Vagina (tissue), 2 donors: ENCODE measurements around the gene SYNE1. TPM values are rescaled to one million over a fixed set of nuclear protein-coding genes. Genes with fewer than 3 reads are reported as not detected.

ENCODE experiments used
- DNase-seq, 2 donors: peaks; one replicate each; pipeline ENCODE4 v3.0.0-alpha.2; 2017; ENCODE audit errors: extremely low spot score in 2 of 2
- H3K27ac ChIP-seq: fragments of 200-600 bp; sonication (generic); one replicate; pipeline ENCODE4 v1.5.1; 2019
- H3K27me3 ChIP-seq: fragments of 200-600 bp; sonication (generic); one replicate; pipeline ENCODE4 v1.5.1; 2019
- H3K36me3 ChIP-seq, 2 donors: fragments of 200-600 bp; sonication (generic); one replicate each; pipeline ENCODE4 v1.5.1; 2017 to 2019
- H3K4me1 ChIP-seq: fragments of 200-600 bp; sonication (generic); one replicate; pipeline ENCODE4 v1.5.1; 2019
- H3K4me3 ChIP-seq, 2 donors: fragments of 200-600 bp; sonication (generic); 1 replicate in 1 of 2; 2 replicates in 1 of 2; pipeline ENCODE4 v1.5.1; 2016 to 2019
- H3K9me3 ChIP-seq: fragments of 200-600 bp; sonication (generic); one replicate; pipeline ENCODE4 v1.5.1; 2019
- POLR2A ChIP-seq, 2 donors: fragments of 450-650 bp; IDR thresholded peaks; one replicate each; pipeline ENCODE4 v1.6.1; 2017; ENCODE audit warnings: antibody characterized with exemption in 2 of 2, mild to moderate bottlenecking in 2 of 2, moderate library complexity in 2 of 2
- POLR2AphosphoS5 ChIP-seq, 2 donors: sonication (generic); formaldehyde crosslinking; IDR thresholded peaks; one replicate each; pipeline ENCODE4 v1.9.0; 2017; ENCODE audit warnings: antibody characterized with exemption in 2 of 2, mild to moderate bottlenecking in 2 of 2, low read depth in 1 of 2; ENCODE audit not compliant: insufficient read depth in 1 of 2
- intact Hi-C: fragments of 100-400 bp; cut with DNase I; formaldehyde crosslinking; loops from one replicate; pipeline ENCODE4 v1.15.1; 2023
- total RNA-seq: library from RNA; depleted of rRNA; stranded (reverse); fragments of >200 nt; gene quantifications from one replicate; pipeline ENCODE4 v1.2.3, GENCODE V29; 2016
- TF ChIP-seq, protein P1 (sequence below), 3 experiments: fragments of 450-650 bp in 2 of 3; fragments of 200-600 bp in 1 of 3; sonication (generic) in 1 of 3; IDR thresholded peaks; one replicate each; pipeline ENCODE4 v1.5.1; 2017 to 2019; ENCODE audit warnings: antibody characterized with exemption in 3 of 3, mild to moderate bottlenecking in 2 of 3, moderate library complexity in 2 of 3

The SYNE1 gene
- total RNA-seq, 1 donor from 2014 or later, result 81.5 TPM

DNA sequence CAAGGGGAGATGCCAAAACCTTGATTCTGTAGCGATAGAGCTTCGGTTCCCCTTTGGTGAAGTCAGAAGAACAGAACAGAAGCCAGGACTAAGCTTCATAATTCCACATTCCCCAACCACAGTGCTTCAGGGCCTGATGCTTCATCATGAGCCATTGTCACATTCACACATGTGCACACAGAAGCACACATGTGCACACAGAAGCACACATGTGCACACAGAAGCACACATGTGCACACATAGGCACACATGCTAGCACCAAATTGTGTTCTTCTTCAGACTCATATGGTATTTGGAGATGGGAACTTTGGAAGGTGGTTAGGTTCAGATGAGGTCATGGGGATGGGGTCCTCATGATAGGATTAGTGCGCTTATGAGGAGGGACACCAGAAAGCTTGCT, 183.2 kb downstream of the SYNE1 start:
- Histone ChIP-seq H3K4me3 (no peak overlapping the region), H3K27me3 (no peaks in the 10 kb centered on the region), H3K27ac (no peak overlapping the region), H3K9me3 (no peaks in the 10 kb centered on the region), H3K36me3 (no peaks in the 10 kb centered on the region), H3K4me1 (no peaks in the 10 kb centered on the region)
- no peak for DNase-seq
- TF ChIP-seq, protein P1, sequence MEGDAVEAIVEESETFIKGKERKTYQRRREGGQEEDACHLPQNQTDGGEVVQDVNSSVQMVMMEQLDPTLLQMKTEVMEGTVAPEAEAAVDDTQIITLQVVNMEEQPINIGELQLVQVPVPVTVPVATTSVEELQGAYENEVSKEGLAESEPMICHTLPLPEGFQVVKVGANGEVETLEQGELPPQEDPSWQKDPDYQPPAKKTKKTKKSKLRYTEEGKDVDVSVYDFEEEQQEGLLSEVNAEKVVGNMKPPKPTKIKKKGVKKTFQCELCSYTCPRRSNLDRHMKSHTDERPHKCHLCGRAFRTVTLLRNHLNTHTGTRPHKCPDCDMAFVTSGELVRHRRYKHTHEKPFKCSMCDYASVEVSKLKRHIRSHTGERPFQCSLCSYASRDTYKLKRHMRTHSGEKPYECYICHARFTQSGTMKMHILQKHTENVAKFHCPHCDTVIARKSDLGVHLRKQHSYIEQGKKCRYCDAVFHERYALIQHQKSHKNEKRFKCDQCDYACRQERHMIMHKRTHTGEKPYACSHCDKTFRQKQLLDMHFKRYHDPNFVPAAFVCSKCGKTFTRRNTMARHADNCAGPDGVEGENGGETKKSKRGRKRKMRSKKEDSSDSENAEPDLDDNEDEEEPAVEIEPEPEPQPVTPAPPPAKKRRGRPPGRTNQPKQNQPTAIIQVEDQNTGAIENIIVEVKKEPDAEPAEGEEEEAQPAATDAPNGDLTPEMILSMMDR (IDR thresholded peaks at IDR 0.05), result no peak
- TF ChIP-seq POLR2A (IDR thresholded peaks at IDR 0.05), result no peak
- TF ChIP-seq POLR2AphosphoS5 (IDR thresholded peaks at IDR 0.05; ENCODE audit: insufficient read depth in 1 of 2, low read depth in 1 of 2), result no peak
- intact Hi-C loops, result no loop called here

DNA sequence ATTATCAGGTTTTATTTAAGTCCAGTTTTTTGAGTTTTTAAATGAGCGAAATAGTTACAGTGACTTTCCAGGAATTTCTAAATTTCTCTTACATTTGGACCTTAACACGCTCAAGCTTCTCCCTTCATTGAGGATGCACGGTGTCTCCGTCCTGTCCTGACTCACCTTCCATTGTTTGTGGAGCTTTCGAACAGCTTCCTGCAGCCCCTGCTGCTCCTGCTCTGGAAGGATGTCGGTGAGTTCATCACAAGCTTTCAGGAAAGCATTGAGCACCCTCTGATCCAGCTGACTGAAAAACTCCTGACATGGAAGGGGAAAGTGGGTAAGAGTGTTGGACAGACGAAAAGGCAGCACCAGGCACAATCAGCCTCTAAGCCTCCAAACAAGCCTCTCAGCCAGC, 183.7 kb downstream of the SYNE1 start:
- no peaks in the 10 kb centered on the region for H3K36me3 ChIP-seq
- no peak for DNase-seq
- intact Hi-C loops, result no loop called here

DNA sequence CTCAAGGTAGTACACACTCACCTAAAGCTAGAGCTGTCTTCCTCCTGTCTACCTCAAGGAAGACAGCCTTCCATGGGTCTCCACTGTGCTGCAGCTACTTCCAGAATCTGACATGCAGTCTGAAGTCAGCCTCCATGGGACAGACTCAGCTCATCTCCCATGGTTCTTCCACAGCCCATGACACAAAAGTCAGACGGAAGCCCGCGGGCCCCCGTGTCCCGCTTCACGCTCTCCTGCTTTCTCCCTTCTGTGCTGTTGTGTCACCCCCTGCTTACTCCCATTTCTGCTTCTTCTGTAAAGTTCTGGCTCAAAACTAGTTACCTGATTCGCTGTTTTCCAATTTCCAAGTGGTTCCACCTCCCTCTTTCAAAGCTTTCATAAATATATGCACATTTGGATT, 184.5 kb downstream of the SYNE1 start:
- TF ChIP-seq POLR2A (IDR thresholded peaks at IDR 0.05) (no peak), POLR2AphosphoS5 (IDR thresholded peaks at IDR 0.05; ENCODE audit: insufficient read depth in 1 of 2, low read depth in 1 of 2) (no peak)
- TF ChIP-seq, protein P1 (IDR thresholded peaks at IDR 0.05), result no peak
- no peaks in the 10 kb centered on the region for H3K4me1 ChIP-seq
- DNase-seq, result no peak
- H3K9me3 ChIP-seq, result no peaks in the 10 kb centered on the region
- no peaks in the 10 kb centered on the region for H3K27me3 ChIP-seq
- no peak overlapping the region for H3K4me3 ChIP-seq
- no peaks in the 10 kb centered on the region for H3K36me3 ChIP-seq
- H3K27ac ChIP-seq, result no peak overlapping the region
- intact Hi-C loops, result no loop called here

More for the DNA sequence above, 183.7 kb downstream of the SYNE1 start:
- no peaks in the 10 kb centered on the region for H3K9me3 ChIP-seq
- H3K27ac ChIP-seq, result no peak overlapping the region
- TF ChIP-seq POLR2AphosphoS5 (IDR thresholded peaks at IDR 0.05; ENCODE audit: insufficient read depth in 1 of 2, low read depth in 1 of 2), result no peak
- TF ChIP-seq, protein P1 (IDR thresholded peaks at IDR 0.05), result no peak
- TF ChIP-seq POLR2A (IDR thresholded peaks at IDR 0.05), result no peak
- no peaks in the 10 kb centered on the region for H3K4me1 ChIP-seq
- H3K27me3 ChIP-seq, result no peaks in the 10 kb centered on the region
- H3K4me3 ChIP-seq, result no peak overlapping the region

- H3K9me3 ChIP-seq, result no peaks in the 10 kb centered on the region
- no peak for DNase-seq
- H3K27ac ChIP-seq, result no peak overlapping the region
- no peaks in the 10 kb centered on the region for H3K4me1 ChIP-seq
- intact Hi-C loops, result no loop called here
- TF ChIP-seq POLR2AphosphoS5 (IDR thresholded peaks at IDR 0.05; ENCODE audit: insufficient read depth in 1 of 2, low read depth in 1 of 2) (no peak), POLR2A (IDR thresholded peaks at IDR 0.05) (no peak)
- TF ChIP-seq, protein P1 (IDR thresholded peaks at IDR 0.05), result no peak
- H3K36me3 ChIP-seq, result no peaks in the 10 kb centered on the region
- H3K4me3 ChIP-seq, result no peak overlapping the region
- no peaks in the 10 kb centered on the region for H3K27me3 ChIP-seq
Measured at GRCh38 chr6:152450519-152450918, 186.6 kb downstream of the SYNE1 start.

DNA sequence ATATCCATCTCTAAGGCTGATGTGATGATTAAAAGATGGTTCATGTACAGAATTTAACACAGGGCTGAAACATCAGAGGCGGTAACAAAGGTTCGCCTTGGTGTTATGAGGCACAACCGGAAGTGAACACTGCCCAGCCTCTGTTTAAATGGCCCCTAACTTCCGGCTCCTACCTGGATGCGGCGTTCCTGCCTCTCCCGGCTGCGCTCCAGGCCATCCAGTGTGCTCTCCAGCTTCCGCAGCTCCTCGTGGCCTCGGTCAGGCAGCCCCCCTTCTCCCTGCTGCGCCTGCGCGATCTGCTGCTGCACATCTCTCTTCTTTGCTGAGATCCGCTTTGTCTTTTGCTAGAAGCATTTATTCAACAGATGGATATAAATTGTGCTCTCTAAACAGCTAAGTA, 195.3 kb downstream of the SYNE1 start:
- Histone ChIP-seq H3K27me3 (no peaks in the 10 kb centered on the region), H3K36me3 (no peaks in the 10 kb centered on the region), H3K4me1 (no peaks in the 10 kb centered on the region), H3K4me3 (no peak overlapping the region), H3K27ac (no peak overlapping the region), H3K9me3 (no peaks in the 10 kb centered on the region)
- intact Hi-C loops, result no loop called here
- no peak for TF ChIP-seq POLR2AphosphoS5 (IDR thresholded peaks at IDR 0.05; ENCODE audit: insufficient read depth in 1 of 2, low read depth in 1 of 2)
- TF ChIP-seq POLR2A (IDR thresholded peaks at IDR 0.05), result no peak
- TF ChIP-seq, protein P1 (IDR thresholded peaks at IDR 0.05), result no peak
- no peak for DNase-seq
